Panc1 (cell line): Measurements from ENCODE around the gene TIAM2.

Experiments used
- CTCF ChIP-seq: fragments of 450-650 bp; IDR thresholded peaks from 2 replicates; pipeline ENCODE4 v1.5.1; 2017; ENCODE audit warnings: mild to moderate bottlenecking
- POLR2AphosphoS5 ChIP-seq: IDR thresholded peaks from 2 replicates; pipeline ENCODE4 v1.6.1; 2012; ENCODE audit warnings: mild to moderate bottlenecking, low read depth, low read length, moderate library complexity
- REST ChIP-seq, 2 experiments: IDR thresholded peaks; 2 replicates each; pipeline ENCODE4 v1.6.1; 2011 to 2012; ENCODE audit warnings: low read depth in 2 of 2, control low read depth in 1 of 2, low read length in 1 of 2, mild to moderate bottlenecking in 1 of 2, moderate library complexity in 1 of 2; ENCODE audit not compliant: insufficient read depth in 1 of 2
- SIN3A ChIP-seq: IDR thresholded peaks from 2 replicates; pipeline ENCODE4 v1.6.1; 2012; ENCODE audit warnings: low read depth, mild to moderate bottlenecking, low read length, moderate library complexity, borderline replicate concordance; ENCODE audit not compliant: insufficient read depth
- TCF7L2 ChIP-seq: IDR thresholded peaks from 2 replicates; pipeline ENCODE4 v1.6.1; 2011; ENCODE audit warnings: mild to moderate bottlenecking, low read depth, low read length, inconsistent platforms

GRCh38 chr6:155284775-155285174 lies 289.7 kb downstream of the TIAM2 start:
- TF ChIP-seq CTCF (no peak), REST (IDR thresholded peaks at IDR 0.05; ENCODE audit: insufficient read depth in 1 of 2, low read depth in 2 of 2, low read length in 1 of 2) (no peak), SIN3A (no peak), POLR2AphosphoS5 (no peak), TCF7L2 (no peak)
